ENCODE data around the gene MRS2.

Gene MRS2

GRCh38 chr6:24430086-24430485, 27.4 kb downstream of the MRS2 start:
- DNase-seq (ENCODE audit: low spot score), result no peak

- DNase-seq (ENCODE audit: low spot score), result no peak
Measured at GRCh38 chr6:24431045-24431451, 28.3 kb downstream of the MRS2 start.

GRCh38 chr6:24432611-24433010, 29.9 kb downstream of the MRS2 start:
- no peak for DNase-seq (ENCODE audit: low spot score)

GRCh38 chr6:24436979-24437378, 34.2 kb downstream of the MRS2 start:
- no peak for DNase-seq (ENCODE audit: low spot score)

GRCh38 chr6:24439858-24440539, 37.3 kb downstream of the MRS2 start:
- DNase-seq (ENCODE audit: low spot score), result no peak

GRCh38 chr6:24440897-24441598, 38.3 kb downstream of the MRS2 start:
- DNase-seq (ENCODE audit: low spot score), result no peak

- DNase-seq (ENCODE audit: low spot score), result no peak
Measured at GRCh38 chr6:24441599-24441904, 38.8 kb downstream of the MRS2 start.

GRCh38 chr6:24444588-24444987, 41.9 kb downstream of the MRS2 start:
- no peak for DNase-seq (ENCODE audit: low spot score)

GRCh38 chr6:24445704-24446103, 43.0 kb downstream of the MRS2 start:
- DNase-seq (ENCODE audit: low spot score), result no peak

GRCh38 chr6:24446670-24447069, 43.9 kb downstream of the MRS2 start:
- no peak for DNase-seq (ENCODE audit: low spot score)

- no peak for DNase-seq (ENCODE audit: low spot score)
Measured at GRCh38 chr6:24448396-24448795, 45.7 kb downstream of the MRS2 start.

- DNase-seq (ENCODE audit: low spot score), result no peak
Measured at GRCh38 chr6:24448828-24449525, 46.2 kb downstream of the MRS2 start.

GRCh38 chr6:24451581-24452388, 49.0 kb downstream of the MRS2 start:
- DNase-seq (ENCODE audit: low spot score), result no peak

GRCh38 chr6:24453921-24454320, 51.2 kb downstream of the MRS2 start:
- no peak for DNase-seq (ENCODE audit: low spot score)

GRCh38 chr6:24454452-24454851, 51.7 kb downstream of the MRS2 start:
- no peak for DNase-seq (ENCODE audit: low spot score)

- DNase-seq (ENCODE audit: low spot score), result no peak
Measured at GRCh38 chr6:24455061-24455460, 52.3 kb downstream of the MRS2 start.

- no peak for DNase-seq (ENCODE audit: low spot score)
Measured at GRCh38 chr6:24458134-24458533, 55.4 kb downstream of the MRS2 start.

GRCh38 chr6:24458941-24459340, 56.2 kb downstream of the MRS2 start:
- DNase-seq (ENCODE audit: low spot score), result no peak

- no peak for DNase-seq (ENCODE audit: low spot score)
Measured at GRCh38 chr6:24460966-24461365, 58.2 kb downstream of the MRS2 start.

- no peak for DNase-seq (ENCODE audit: low spot score)
Measured at GRCh38 chr6:24464253-24465038, 61.7 kb downstream of the MRS2 start.

GRCh38 chr6:24469811-24470210, 67.1 kb downstream of the MRS2 start:
- DNase-seq (ENCODE audit: low spot score), result no peak

- DNase-seq (ENCODE audit: low spot score), result no peak
Measured at GRCh38 chr6:24472181-24472580, 69.4 kb downstream of the MRS2 start.

Data from left forelimb (tissue), 1 donor.